A549 (cell line): Measurements from ENCODE around the gene RCAN2.

Experiments used
- CHD4 ChIP-seq: fragments of 200-600 bp; sonication (generic); IDR thresholded peaks from 2 replicates; pipeline ENCODE4 v1.6.1; 2016; ENCODE audit warnings: antibody characterized with exemption, mild to moderate bottlenecking, borderline replicate concordance
- CTCF ChIP-seq: fragments of >200 bp; sonication (Bioruptor Twin); formaldehyde crosslinking; IDR thresholded peaks from 3 replicates; pipeline ENCODE4 v1.5.1; 2016
- EP300 ChIP-seq, 2 experiments: fragments of >200 bp; sonication (Bioruptor Twin); formaldehyde crosslinking; IDR thresholded peaks; 2 replicates in 1 of 2; 3 replicates in 1 of 2; pipeline ENCODE4 v1.6.1; 2016 to 2017
- HOXB5 ChIP-seq: fragments of 250-450 bp; sonication (Bioruptor Pico); IDR thresholded peaks from 2 replicates; pipeline ENCODE4 v1.5.0; 2020; ENCODE audit warnings: mild to moderate bottlenecking, moderate library complexity
- JUN ChIP-seq, 2 experiments: fragments of >200 bp; sonication (Bioruptor Twin); formaldehyde crosslinking; IDR thresholded peaks; 2 replicates in 1 of 2; 3 replicates in 1 of 2; pipeline ENCODE4 v1.6.1; 2016 to 2017
- PBX3 ChIP-seq: IDR thresholded peaks from 2 replicates; pipeline ENCODE4 v1.6.1; 2012
- POLR2A ChIP-seq: IDR thresholded peaks from 2 replicates; pipeline ENCODE4 v1.6.1; 2012; ENCODE audit warnings: mild to moderate bottlenecking, low read length
- RCOR1 ChIP-seq: fragments of 150-350 bp; IDR thresholded peaks from 2 replicates; pipeline ENCODE4 v1.6.1; 2014; ENCODE audit warnings: antibody characterized with exemption, low read length, low read depth
- TF ChIP-seq, protein P1 (sequence below): fragments of 200-600 bp; sonication (generic); IDR thresholded peaks from 2 replicates; pipeline ENCODE4 v1.6.1; 2016; ENCODE audit warnings: antibody characterized with exemption, mild to moderate bottlenecking, moderate library complexity

- TF ChIP-seq POLR2A = no peak
- no peak for TF ChIP-seq JUN (IDR thresholded peaks at IDR 0.05)
- no peak for TF ChIP-seq EP300 (IDR thresholded peaks at IDR 0.05)
- no peak for TF ChIP-seq CHD4
- TF ChIP-seq CTCF = no peak
- no peak for TF ChIP-seq HOXB5 (CRISPR knock-in tag)
- TF ChIP-seq, protein P1, sequence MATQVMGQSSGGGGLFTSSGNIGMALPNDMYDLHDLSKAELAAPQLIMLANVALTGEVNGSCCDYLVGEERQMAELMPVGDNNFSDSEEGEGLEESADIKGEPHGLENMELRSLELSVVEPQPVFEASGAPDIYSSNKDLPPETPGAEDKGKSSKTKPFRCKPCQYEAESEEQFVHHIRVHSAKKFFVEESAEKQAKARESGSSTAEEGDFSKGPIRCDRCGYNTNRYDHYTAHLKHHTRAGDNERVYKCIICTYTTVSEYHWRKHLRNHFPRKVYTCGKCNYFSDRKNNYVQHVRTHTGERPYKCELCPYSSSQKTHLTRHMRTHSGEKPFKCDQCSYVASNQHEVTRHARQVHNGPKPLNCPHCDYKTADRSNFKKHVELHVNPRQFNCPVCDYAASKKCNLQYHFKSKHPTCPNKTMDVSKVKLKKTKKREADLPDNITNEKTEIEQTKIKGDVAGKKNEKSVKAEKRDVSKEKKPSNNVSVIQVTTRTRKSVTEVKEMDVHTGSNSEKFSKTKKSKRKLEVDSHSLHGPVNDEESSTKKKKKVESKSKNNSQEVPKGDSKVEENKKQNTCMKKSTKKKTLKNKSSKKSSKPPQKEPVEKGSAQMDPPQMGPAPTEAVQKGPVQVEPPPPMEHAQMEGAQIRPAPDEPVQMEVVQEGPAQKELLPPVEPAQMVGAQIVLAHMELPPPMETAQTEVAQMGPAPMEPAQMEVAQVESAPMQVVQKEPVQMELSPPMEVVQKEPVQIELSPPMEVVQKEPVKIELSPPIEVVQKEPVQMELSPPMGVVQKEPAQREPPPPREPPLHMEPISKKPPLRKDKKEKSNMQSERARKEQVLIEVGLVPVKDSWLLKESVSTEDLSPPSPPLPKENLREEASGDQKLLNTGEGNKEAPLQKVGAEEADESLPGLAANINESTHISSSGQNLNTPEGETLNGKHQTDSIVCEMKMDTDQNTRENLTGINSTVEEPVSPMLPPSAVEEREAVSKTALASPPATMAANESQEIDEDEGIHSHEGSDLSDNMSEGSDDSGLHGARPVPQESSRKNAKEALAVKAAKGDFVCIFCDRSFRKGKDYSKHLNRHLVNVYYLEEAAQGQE = no peak
- no peak for TF ChIP-seq RCOR1
- TF ChIP-seq PBX3 = no peak
These were observed 273.5 kb downstream of the RCAN2 start for GRCh38 chr6:46217671-46218131.
